ENCODE data around the gene KRT78.

KRT78 gene

GRCh38 chr12:52849511-52849910, 717 bp upstream of the KRT78 start:
- DNase-seq (ENCODE audit: low spot score), result no peak
- no peak for TF ChIP-seq CTCF (IDR thresholded peaks at IDR 0.05; ENCODE audit: borderline replicate concordance, control extremely low read depth, extremely low read depth, insufficient read depth, missing control alignments)
- in situ Hi-C loops (cut with MboI; ENCODE audit: low sequenced_read_pairs, unreplicated experiment), result no loop called here

- DNase-seq (ENCODE audit: low spot score), result no peak
- no peak for TF ChIP-seq CTCF (IDR thresholded peaks at IDR 0.05; ENCODE audit: borderline replicate concordance, control extremely low read depth, extremely low read depth, insufficient read depth, missing control alignments)
- in situ Hi-C loops (cut with MboI; ENCODE audit: low sequenced_read_pairs, unreplicated experiment), result no loop called here
Observed at GRCh38 chr12:52847335-52848102, 1.3 kb downstream of the KRT78 start.

GRCh38 chr12:52846356-52846970, 2.3 kb downstream of the KRT78 start:
- no peak for DNase-seq (ENCODE audit: low spot score)
- no peak for TF ChIP-seq CTCF (IDR thresholded peaks at IDR 0.05; ENCODE audit: borderline replicate concordance, control extremely low read depth, extremely low read depth, insufficient read depth, missing control alignments)
- in situ Hi-C loops (cut with MboI; ENCODE audit: low sequenced_read_pairs, unreplicated experiment), result no loop called here

- TF ChIP-seq CTCF (IDR thresholded peaks at IDR 0.05; ENCODE audit: borderline replicate concordance, control extremely low read depth, extremely low read depth, insufficient read depth, missing control alignments), result no peak
- in situ Hi-C loops (cut with MboI; ENCODE audit: low sequenced_read_pairs, unreplicated experiment), result no loop called here
- DNase-seq (ENCODE audit: low spot score), result no peak
Observed at GRCh38 chr12:52845946-52846345, 2.8 kb downstream of the KRT78 start.

- in situ Hi-C loops (cut with MboI; ENCODE audit: low sequenced_read_pairs, unreplicated experiment), result no loop called here
- no peak for DNase-seq (ENCODE audit: low spot score)
- TF ChIP-seq CTCF (IDR thresholded peaks at IDR 0.05; ENCODE audit: borderline replicate concordance, control extremely low read depth, extremely low read depth, insufficient read depth, missing control alignments), result no peak
Observed at GRCh38 chr12:52844386-52844785, 4.4 kb downstream of the KRT78 start.

- no peak for TF ChIP-seq CTCF (IDR thresholded peaks at IDR 0.05; ENCODE audit: borderline replicate concordance, control extremely low read depth, extremely low read depth, insufficient read depth, missing control alignments)
- in situ Hi-C loops (cut with MboI; ENCODE audit: low sequenced_read_pairs, unreplicated experiment), result no loop called here
Observed at GRCh38 chr12:52839436-52840105, 9.2 kb downstream of the KRT78 start.

More at GRCh38 chr12:52839436-52840105, 9.2 kb downstream of the KRT78 start:
- no peak for DNase-seq (ENCODE audit: low spot score)

Data from GM13976 (cell line).